ENCODE results near the gene XPR1. TPM values are rescaled to one million over a fixed set of nuclear protein-coding genes. Genes with fewer than 3 reads are reported as not detected.
A peak's percentile ranks its signal among the peaks of the same experiment; 100 is the strongest.

The XPR1 gene
- polyA plus RNA-seq, 10 donors, result 9.0 to 12.7 (median 11.1) TPM

GRCh38 chr1:180915426-180915965, 283.7 kb downstream of the XPR1 start:
- no peak for DNase-seq

- no peak for DNase-seq
Measured at GRCh38 chr1:180916012-180916770, 284.4 kb downstream of the XPR1 start.

GRCh38 chr1:180916771-180917170, 284.9 kb downstream of the XPR1 start:
- no peak for DNase-seq

- DNase-seq, result peak in 1 of 3 donors; percentile 50
Measured at GRCh38 chr1:180917306-180918065, 285.7 kb downstream of the XPR1 start.

- DNase-seq, result no peak
Measured at GRCh38 chr1:180918519-180918918, 286.7 kb downstream of the XPR1 start.

GRCh38 chr1:180919183-180919700, 287.4 kb downstream of the XPR1 start:
- DNase-seq, result no peak

- no peak for DNase-seq
Measured at GRCh38 chr1:180920193-180920592, 288.4 kb downstream of the XPR1 start.

- no peak for DNase-seq
Measured at GRCh38 chr1:180920702-180921101, 288.9 kb downstream of the XPR1 start.

GRCh38 chr1:180921386-180921785, 289.6 kb downstream of the XPR1 start:
- DNase-seq, result no peak

GRCh38 chr1:180921891-180922630, 290.2 kb downstream of the XPR1 start:
- DNase-seq, result no peak

- no peak for DNase-seq
Measured at GRCh38 chr1:180922631-180923015, 290.8 kb downstream of the XPR1 start.

- peak in 2 of 3 donors; percentile 19 to 54 for DNase-seq
Measured at GRCh38 chr1:180923021-180923841, 291.4 kb downstream of the XPR1 start.

- no peak for DNase-seq
Measured at GRCh38 chr1:180923887-180924286, 292.1 kb downstream of the XPR1 start.

- no peak for DNase-seq
Measured at GRCh38 chr1:180924939-180925338, 293.1 kb downstream of the XPR1 start.

- DNase-seq, result peak in 1 of 3 donors; percentile 63
Measured at GRCh38 chr1:180925471-180926051, 293.7 kb downstream of the XPR1 start.

- peak; percentile 77 to 95 (median 87) for DNase-seq
Measured at GRCh38 chr1:180926164-180926981, 294.6 kb downstream of the XPR1 start.

- DNase-seq, result peak in 2 of 3 donors; percentile 18 to 60
Measured at GRCh38 chr1:180927348-180927747, 295.5 kb downstream of the XPR1 start.

- peak in 2 of 3 donors; percentile 31 to 72 for DNase-seq
Measured at GRCh38 chr1:180927841-180928240, 296.0 kb downstream of the XPR1 start.
